H1 (cell line): ENCODE measurements around the gene PFDN5. TPM values are rescaled to one million over a fixed set of nuclear protein-coding genes. Genes with fewer than 3 reads are reported as not detected.

Experiments
- CTCF ChIA-PET: fragments of 300-600 bp; sonication (Branson Sonifier 250); formaldehyde crosslinking; loops from one replicate; lab custom pipeline; 2021; ENCODE audit not compliant: partially characterized antibody; lab: Charles Lee
- POLR2A ChIA-PET: fragments of 300-600 bp; sonication (Branson Sonifier 250); formaldehyde crosslinking; loops from one replicate; lab custom pipeline; 2021; ENCODE audit warnings: inconsistent platforms; ENCODE audit not compliant: partially characterized antibody; lab: Charles Lee
- DNase-seq, 2 experiments: peaks; one replicate each; pipeline versions ENCODE4 v3.0.0 to v3.0.0-alpha.2; 2010 to 2022; ENCODE audit warnings: low spot score in 2 of 2, low read depth in 1 of 2, mixed read lengths in 1 of 2
- FAIRE-seq: peaks from 2 replicates; lab custom pipeline; 2011; peaks lifted over from hg19 to GRCh38; lab: Jason Lieb, UNC
- H2AFZ ChIP-seq: 2 replicates; pipeline ENCODE4 v1.8.1; 2012; ENCODE audit warnings: low read length, inconsistent platforms
- H2AK5ac ChIP-seq: 2 replicates; pipeline ENCODE4 v1.6.1; 2013; ENCODE audit warnings: low read depth, low read length
- H2BK120ac ChIP-seq: replicated peaks from 2 replicates; pipeline ENCODE3; 2013; ENCODE audit warnings: low read depth, low read length, inconsistent platforms
- H2BK12ac ChIP-seq: 2 replicates; pipeline ENCODE4 v1.6.1; 2013; ENCODE audit warnings: low read depth, low read length
- H2BK15ac ChIP-seq: 2 replicates; pipeline ENCODE4 v1.6.1; 2013; ENCODE audit warnings: low read length
- H2BK20ac ChIP-seq: 2 replicates; pipeline ENCODE4 v1.6.1; 2013; ENCODE audit warnings: low read length
- H2BK5ac ChIP-seq: 2 replicates; pipeline ENCODE4 v1.6.1; 2013; ENCODE audit warnings: low read depth, low read length
- H3K14ac ChIP-seq: 2 replicates; pipeline ENCODE4 v1.6.1; 2013; ENCODE audit warnings: inconsistent platforms; ENCODE audit not compliant: insufficient read length
- H3K18ac ChIP-seq: 2 replicates; pipeline ENCODE4 v1.6.1; 2013; ENCODE audit warnings: low read length; ENCODE audit errors: extremely low read depth
- H3K23ac ChIP-seq: 2 replicates; pipeline ENCODE4 v1.6.1; 2013; ENCODE audit warnings: inconsistent platforms; ENCODE audit not compliant: insufficient read length
- H3K23me2 ChIP-seq: 2 replicates; pipeline ENCODE4 v1.6.1; 2013; ENCODE audit warnings: low read depth, low read length
- H3K27ac ChIP-seq: 2 replicates; pipeline ENCODE4 v1.6.1; 2011; ENCODE audit warnings: low read depth, low read length, inconsistent platforms
- H3K27me3 ChIP-seq, 4 experiments: replicated peaks in 1 of 4; 1 replicate in 1 of 4; 2 replicates in 3 of 4; pipeline versions ENCODE4 v1.6.1 to v1.8.1; 2011 to 2013; ENCODE audit warnings: low read length in 3 of 4, mild to moderate bottlenecking in 3 of 4, inconsistent platforms in 2 of 4, mixed read lengths in 2 of 4, moderate library complexity in 1 of 4; ENCODE audit not compliant: control insufficient read depth in 3 of 4, insufficient read depth in 3 of 4; ENCODE audit errors: extremely low read depth in 1 of 4
- H3K36me3 ChIP-seq, 4 experiments: 2 replicates each; pipeline versions ENCODE4 v1.6.1 to v1.8.1; 2011 to 2013; ENCODE audit warnings: mild to moderate bottlenecking in 4 of 4, low read length in 3 of 4, moderate library complexity in 2 of 4, control low read depth in 1 of 4, inconsistent platforms in 1 of 4; ENCODE audit not compliant: insufficient read depth in 4 of 4, control insufficient read depth in 2 of 4
- H3K4ac ChIP-seq: replicated peaks from 2 replicates; pipeline ENCODE3; 2013; ENCODE audit warnings: low read length, low read depth, mixed read lengths, inconsistent platforms; ENCODE audit not compliant: insufficient read length
- H3K4me1 ChIP-seq, 4 experiments: replicated peaks in 1 of 4; 1 replicate in 1 of 4; 2 replicates in 3 of 4; pipeline versions ENCODE4 v1.6.1 to v1.8.1; 2011 to 2013; ENCODE audit warnings: low read length in 3 of 4, inconsistent platforms in 2 of 4, mixed read lengths in 1 of 4; ENCODE audit not compliant: insufficient read depth in 4 of 4, control insufficient read depth in 3 of 4
- H3K4me2 ChIP-seq, 2 experiments: 2 replicates each; pipeline versions ENCODE4 v1.6.1 to v1.8.1; 2011 to 2013; ENCODE audit warnings: low read depth in 2 of 2, low read length in 2 of 2, control low read depth in 1 of 2, inconsistent platforms in 1 of 2, mild to moderate bottlenecking in 1 of 2; ENCODE audit not compliant: insufficient read depth in 1 of 2
- H3K4me3 ChIP-seq, 4 experiments: fragments of 200-600, 300-600 bp in 1 of 4; sonication (generic), shearing (Covaris generic), sonication (Bioruptor Twin) in 1 of 4; 2 replicates each; pipeline versions ENCODE4 v1.5.1 to v1.8.1; 2011 to 2016; ENCODE audit warnings: low read length in 4 of 4, low read depth in 3 of 4, control low read depth in 2 of 4, inconsistent platforms in 2 of 4, mild to moderate bottlenecking in 2 of 4, mixed read lengths in 1 of 4, moderate library complexity in 1 of 4; ENCODE audit not compliant: insufficient read depth in 2 of 4; ENCODE audit errors: extremely low read depth in 1 of 4
- H3K56ac ChIP-seq: replicated peaks from 2 replicates; pipeline ENCODE3; 2013; ENCODE audit warnings: low read depth, mild to moderate bottlenecking, mixed read lengths, low read length, inconsistent platforms; ENCODE audit not compliant: insufficient read length
- H3K79me1 ChIP-seq: 2 replicates; pipeline ENCODE4 v1.6.1; 2013; ENCODE audit warnings: low read depth, low read length, control low read depth
- H3K79me2 ChIP-seq, 2 experiments: 2 replicates each; pipeline versions ENCODE4 v1.6.1 to v1.8.1; 2012 to 2013; ENCODE audit warnings: low read length in 2 of 2, mild to moderate bottlenecking in 2 of 2, inconsistent platforms in 1 of 2; ENCODE audit not compliant: insufficient read depth in 2 of 2, control insufficient read depth in 1 of 2
- H3K9ac ChIP-seq, 4 experiments: replicated peaks in 1 of 4; 1 replicate in 1 of 4; 2 replicates in 3 of 4; pipeline versions ENCODE4 v1.6.1 to v1.8.1; 2011 to 2013; ENCODE audit warnings: low read depth in 3 of 4, low read length in 3 of 4, control low read depth in 2 of 4, mild to moderate bottlenecking in 2 of 4, moderate library complexity in 2 of 4, inconsistent platforms in 1 of 4; ENCODE audit errors: extremely low read depth in 1 of 4
- H3K9me3 ChIP-seq, 2 experiments: 2 replicates each; pipeline versions ENCODE4 v1.6.1 to v1.8.1; 2012 to 2013; ENCODE audit warnings: mild to moderate bottlenecking in 2 of 2, moderate library complexity in 2 of 2, control low read depth in 1 of 2, inconsistent platforms in 1 of 2, low read depth in 1 of 2, low read length in 1 of 2, mixed read lengths in 1 of 2; ENCODE audit not compliant: insufficient read depth in 2 of 2
- H4K20me1 ChIP-seq, 2 experiments: replicated peaks in 1 of 2; 2 replicates each; pipeline versions ENCODE3 to v1.8.1; 2011 to 2013; ENCODE audit warnings: inconsistent platforms in 2 of 2, low read length in 2 of 2, mild to moderate bottlenecking in 1 of 2; ENCODE audit not compliant: insufficient read depth in 2 of 2, control insufficient read depth in 1 of 2
- H4K5ac ChIP-seq: 2 replicates; pipeline ENCODE4 v1.6.1; 2013; ENCODE audit warnings: low read length, low read depth, mixed read lengths, inconsistent platforms; ENCODE audit not compliant: insufficient read length
- H4K8ac ChIP-seq: 2 replicates; pipeline ENCODE4 v1.8.0; 2013; ENCODE audit warnings: mild to moderate bottlenecking, moderate library complexity, low read length, inconsistent platforms; ENCODE audit not compliant: insufficient read depth; ENCODE audit errors: extremely low read depth
- H4K91ac ChIP-seq: replicated peaks from 2 replicates; pipeline ENCODE3; 2013; ENCODE audit warnings: low read length, mixed read lengths, inconsistent platforms; ENCODE audit not compliant: insufficient read length
- TCF12 ChIP-seq: IDR thresholded peaks from 2 replicates; pipeline ENCODE4 v1.6.1; 2011; ENCODE audit warnings: low read depth, mild to moderate bottlenecking, low read length
- WGBS, 2 experiments: shearing (Covaris generic) in 1 of 2; methylation state at CpG; one replicate each; pipeline versions ENCODE4 v1.1.6 to v1.1.7; 2013 to 2015; ENCODE audit warnings: low lambda C conversion rate in 2 of 2, mixed read lengths in 2 of 2, inconsistent platforms in 1 of 2, low coverage in 1 of 2, missing lambda C conversion rate in 1 of 2; ENCODE audit not compliant: insufficient replicate concordance in 2 of 2, insufficient coverage in 1 of 2, insufficient read length in 1 of 2; ENCODE audit errors: extremely low coverage in 1 of 2, missing lambda C conversion rate in 1 of 2; 5-methylcytosine and 5-hydroxymethylcytosine counted together
- polyA plus RNA-seq, 7 experiments: library from polyadenylated mRNA; depleted of rRNA in 3 of 7; stranded (reverse) in 5 of 7; unstranded in 2 of 7; fragments of >200 nt in 5 of 7; fragments of 200-250 nt in 2 of 7; gene quantifications; 1 replicate in 5 of 7; 2 replicates in 1 of 7; 4 replicates in 1 of 7; pipeline versions ENCODE4 v1.2.1 to v1.2.3, GENCODE V29; 2011 to 2013; ENCODE audit warnings: missing spikeins in 2 of 7, mixed read lengths in 2 of 7
- total RNA-seq: library from RNA; stranded (reverse); fragmentation: NEBNext Ultra II Directional; extraction: Animal tissue kit (Norgen Biotek cat#: 25700); gene quantifications from 2 replicates; pipeline ENCODE4 v1.2.1, GENCODE V29; 2021

Gene PFDN5
- total and polyA plus RNA-seq, 2 of the 8 experiments (the other 6 are each of a cell fraction or from before 2014, with no cell fraction given), result 290 to 630 TPM

GRCh38 chr12:53279888-53280498 is 15.3 kb upstream of the PFDN5 start:
- FAIRE-seq, result no peak
- peaks cover 24 to 78% (median 60%) of the 10 kb centered on the region in 4 experiments; a peak in 7 of 8 replicates for H3K36me3 ChIP-seq
- CTCF ChIA-PET, result interaction anchor here (0.6 to 28.3 kb wide), 12 partner anchors 9 to 120 kb away, joined by 3 to 573 read pairs (median 4); partner anchors contain the start of genes ESPL1, ITGB7 and MYG1

More at GRCh38 chr12:53279888-53280498, 15.3 kb upstream of the PFDN5 start:
- Histone ChIP-seq H4K8ac (no peak overlapping the region), H2BK20ac (no peak overlapping the region), H3K14ac (no peak overlapping the region), H3K4me3 (no peak overlapping the region), H3K9ac (no peak overlapping the region), H2BK120ac (no peak overlapping the region), H3K4me1 (no peaks in the 10 kb centered on the region), H3K27me3 (no peaks in the 10 kb centered on the region), H2AFZ (no peak overlapping the region), H2BK5ac (no peak overlapping the region), H3K27ac (no peak overlapping the region), H2AK5ac (no peak overlapping the region), H2BK12ac (no peak overlapping the region), H3K79me1 (no peaks in the 10 kb centered on the region), H4K5ac (no peak overlapping the region), H3K56ac (no peak overlapping the region), H3K18ac (no peak overlapping the region), H3K9me3 (no peaks in the 10 kb centered on the region), H4K91ac (no peak overlapping the region), H3K23me2 (no peaks in the 10 kb centered on the region), H4K20me1 (peaks cover 0 to 3% of the 10 kb centered on the region in 2 experiments), H3K79me2 (no peaks in the 10 kb centered on the region), H3K23ac (no peak overlapping the region), H3K4me2 (no peak overlapping the region), H2BK15ac (no peak overlapping the region), H3K4ac (no peak overlapping the region)
- POLR2A ChIA-PET, result interaction anchor here (3.7 to 9.3 kb wide), 2 partner anchors 11 to 13 kb away, joined by 29 to 76 read pairs; partner anchors contain the start of genes ESPL1 and PFDN5
- 93% methylated on average over 9 of the region's 9 CpGs; no CpG with 5 or more reads in 1 of the 2 experiments for WGBS, 2 experiments
- DNase-seq, result no peak
- no peak for TF ChIP-seq TCF12
